Activated naive CD4-positive, alpha-beta T cell treated with anti-CD3 and anti-CD28 coated beads for 36 hours (primary cell): ENCODE data around the gene RPS6KA4. TPM values are rescaled to one million over a fixed set of nuclear protein-coding genes. Genes with fewer than 3 reads are reported as not detected.
A peak's percentile ranks its signal among the peaks of the same experiment; 100 is the strongest.
"Not testable (repeated sequence)": the region's sequence is repeated elsewhere in the genome, so short reads cannot be mapped to it uniquely, and the experiment has no call there.

Experiments
- CTCF ChIA-PET: fragments of 350-600 bp; sonication (Branson Sonifier 250); formaldehyde crosslinking; loops from one replicate; lab custom pipeline; 2021; ENCODE audit warnings: antibody characterized with exemption; lab: Charles Lee
- DNase-seq: peaks from one replicate; pipeline ENCODE4 v3.0.0-alpha.2; 2020
- H3K27ac Mint-ChIP-seq: one replicate; pipeline ENCODE4 v1.8.0; 2021; ENCODE audit warnings: mild to moderate bottlenecking, mixed read lengths
- H3K27me3 Mint-ChIP-seq: one replicate; pipeline ENCODE4 v1.8.0; 2021; ENCODE audit warnings: low read depth, mixed read lengths
- H3K36me3 Mint-ChIP-seq: one replicate; pipeline ENCODE4 v1.8.0; 2021; ENCODE audit warnings: low read depth, mixed read lengths
- H3K4me1 Mint-ChIP-seq: one replicate; pipeline ENCODE4 v1.8.0; 2021; ENCODE audit warnings: low read depth, mixed read lengths
- H3K4me3 Mint-ChIP-seq: one replicate; pipeline ENCODE4 v1.8.0; 2021; ENCODE audit warnings: mild to moderate bottlenecking, moderate library complexity, mixed read lengths
- H3K9me3 Mint-ChIP-seq: one replicate; pipeline ENCODE4 v1.8.0; 2021; ENCODE audit warnings: mixed read lengths
- intact Hi-C: fragments of 100-400 bp; cut with micrococcal nuclease; formaldehyde crosslinking; loops from one replicate; pipeline ENCODE4 v1.15.1; 2023
- total RNA-seq, 2 experiments: library from RNA; stranded (reverse); gene quantifications; one replicate each; pipeline ENCODE4 v1.2.3, GENCODE V29; 2021

Gene RPS6KA4
- total RNA-seq, 2 experiments from 2014 or later, result 19.1 to 21.3 TPM

DNA sequence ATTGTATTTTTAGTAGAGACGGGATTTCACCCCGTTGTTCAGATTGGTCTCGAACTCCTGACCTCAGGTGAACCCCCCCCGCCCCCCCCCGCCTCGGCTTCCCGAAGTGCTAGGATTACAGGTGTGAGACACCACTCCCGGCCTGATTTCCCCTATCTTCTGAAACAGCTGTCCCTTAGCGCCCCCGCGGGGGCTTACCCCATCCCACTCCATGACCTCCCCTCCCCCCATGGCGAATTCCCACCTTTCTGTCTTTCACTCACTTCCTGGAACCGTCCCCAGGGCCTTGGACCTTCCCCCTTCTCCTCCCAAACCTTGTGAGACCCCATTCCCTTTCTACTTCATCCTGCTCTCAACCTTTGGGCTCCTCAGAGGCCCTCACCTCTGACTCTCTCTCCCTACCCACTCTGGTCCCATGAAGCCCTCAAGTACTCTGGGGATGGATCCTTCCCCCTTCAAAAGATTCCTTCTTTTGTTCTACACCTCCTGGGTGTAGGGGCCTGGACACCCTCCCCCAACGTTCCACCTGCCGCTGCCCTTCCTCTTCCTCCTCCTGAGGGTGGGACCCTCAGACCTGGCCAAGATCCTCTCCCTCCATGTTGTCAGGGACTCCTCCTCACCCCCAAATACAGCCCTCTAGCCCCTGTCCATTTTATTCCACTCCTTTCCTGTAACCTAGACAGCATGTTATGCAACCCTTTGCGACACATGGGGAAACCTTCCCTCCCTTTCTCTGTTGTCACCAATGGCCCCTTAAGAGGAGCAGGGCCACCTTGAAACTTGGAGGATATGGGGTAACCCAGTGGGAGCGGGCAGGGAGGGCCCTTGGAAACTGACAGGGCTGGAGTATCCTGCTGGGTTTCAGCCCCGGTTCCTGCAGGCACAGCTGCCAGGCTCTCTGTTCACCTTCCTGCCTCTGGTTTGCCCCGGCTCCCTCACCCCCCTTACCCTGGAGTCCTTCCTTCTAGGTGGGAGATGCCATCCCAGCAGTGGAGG is 39.9 kb upstream of the RPS6KA4 start:
- Mint-ChIP-seq H3K9me3 (no peaks in the 10 kb centered on the region), H3K27ac (peak overlapping the region; percentile 99), H3K36me3 (peaks cover 21% of the 10 kb centered on the region), H3K4me1 (peaks cover 33% of the 10 kb centered on the region), H3K4me3 (peak overlapping the region; percentile 94), H3K27me3 (no peaks in the 10 kb centered on the region)
- no peak for DNase-seq
- CTCF ChIA-PET, result interaction anchor here (1.0 to 3.8 kb wide), 8 partner anchors 12 to 78 kb away, joined by 3 to 22 read pairs (median 9); partner anchors contain the start of gene FKBP2
- intact Hi-C loops, result loop anchor here (1.0 kb wide), 4 partner anchors 12 to 36 kb away; partner anchors contain the start of genes CCDC88B and GPR137

DNA sequence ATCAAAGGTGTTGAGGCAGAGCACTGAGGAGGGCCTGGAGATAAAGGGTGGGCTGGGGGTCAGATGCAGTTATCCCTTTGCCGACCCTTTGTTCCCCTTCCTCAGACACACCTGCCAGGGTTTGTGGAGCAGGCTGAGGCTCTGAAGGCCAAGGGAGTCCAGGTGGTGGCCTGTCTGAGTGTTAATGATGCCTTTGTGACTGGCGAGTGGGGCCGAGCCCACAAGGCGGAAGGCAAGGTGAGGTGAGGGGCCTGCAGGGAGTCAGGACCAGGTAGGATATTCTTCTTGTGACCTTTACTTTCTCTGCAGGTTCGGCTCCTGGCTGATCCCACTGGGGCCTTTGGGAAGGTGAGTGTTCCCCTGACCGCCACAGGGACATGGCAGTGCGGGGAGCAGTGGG is 38.4 kb upstream of the RPS6KA4 start:
- DNase-seq, result no peak
- intact Hi-C loops, result no loop called here
- CTCF ChIA-PET, result interaction anchor here (1.3 kb wide), 1 partner anchor 11 kb away, joined by 6 read pairs; no protein-coding TSS in a partner anchor
- Mint-ChIP-seq H3K9me3 (no peaks in the 10 kb centered on the region), H3K4me1 (peaks cover 28% of the 10 kb centered on the region), H3K27ac (no peak overlapping the region), H3K4me3 (no peak overlapping the region), H3K27me3 (no peaks in the 10 kb centered on the region), H3K36me3 (peaks cover 21% of the 10 kb centered on the region)

DNA sequence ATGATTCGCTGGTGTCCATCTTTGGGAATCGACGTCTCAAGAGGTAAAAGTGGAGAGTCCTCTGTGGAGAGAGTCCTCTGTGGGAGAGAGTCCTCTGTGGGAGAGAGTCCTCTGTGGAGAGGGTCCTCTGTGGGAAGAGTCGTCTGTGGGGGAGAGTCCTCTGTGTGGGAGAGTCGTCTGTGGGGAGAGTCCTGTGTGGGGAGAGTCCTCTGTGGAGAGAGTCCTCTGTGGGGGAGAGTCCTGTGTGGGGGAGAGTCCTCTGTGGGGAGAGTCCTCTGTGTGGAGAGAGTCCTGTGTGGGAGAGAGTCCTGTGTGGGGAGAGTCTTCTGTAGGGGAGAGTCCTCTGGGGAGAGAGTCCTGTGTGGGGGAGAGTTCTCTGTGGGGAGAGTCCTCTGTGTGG is 37.9 kb upstream of the RPS6KA4 start:
- CTCF ChIA-PET, result no interaction called here
- Mint-ChIP-seq H3K4me1 (peaks cover 27% of the 10 kb centered on the region), H3K27me3 (no peaks in the 10 kb centered on the region), H3K4me3 (no peak overlapping the region), H3K36me3 (peaks cover 21% of the 10 kb centered on the region), H3K27ac (no peak overlapping the region), H3K9me3 (no peaks in the 10 kb centered on the region)
- no peak for DNase-seq
- intact Hi-C loops, result no loop called here

DNA sequence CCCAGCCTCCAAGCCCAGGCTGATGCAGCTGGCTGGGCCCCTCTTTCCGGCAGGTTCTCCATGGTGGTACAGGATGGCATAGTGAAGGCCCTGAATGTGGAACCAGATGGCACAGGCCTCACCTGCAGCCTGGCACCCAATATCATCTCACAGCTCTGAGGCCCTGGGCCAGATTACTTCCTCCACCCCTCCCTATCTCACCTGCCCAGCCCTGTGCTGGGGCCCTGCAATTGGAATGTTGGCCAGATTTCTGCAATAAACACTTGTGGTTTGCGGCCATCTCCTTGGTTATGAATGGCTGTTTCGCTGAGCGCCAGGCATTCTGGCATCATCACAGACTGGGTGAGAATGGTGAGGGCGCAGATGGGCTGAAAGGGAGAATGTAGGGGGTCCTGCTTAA is 37.4 kb upstream of the RPS6KA4 start:
- Mint-ChIP-seq H3K4me3 (no peak overlapping the region), H3K36me3 (peaks cover 19% of the 10 kb centered on the region), H3K27ac (no peak overlapping the region), H3K4me1 (peaks cover 22% of the 10 kb centered on the region), H3K9me3 (no peaks in the 10 kb centered on the region), H3K27me3 (no peaks in the 10 kb centered on the region)
- no peak for DNase-seq
- intact Hi-C loops, result no loop called here
- CTCF ChIA-PET, result no interaction called here

DNA sequence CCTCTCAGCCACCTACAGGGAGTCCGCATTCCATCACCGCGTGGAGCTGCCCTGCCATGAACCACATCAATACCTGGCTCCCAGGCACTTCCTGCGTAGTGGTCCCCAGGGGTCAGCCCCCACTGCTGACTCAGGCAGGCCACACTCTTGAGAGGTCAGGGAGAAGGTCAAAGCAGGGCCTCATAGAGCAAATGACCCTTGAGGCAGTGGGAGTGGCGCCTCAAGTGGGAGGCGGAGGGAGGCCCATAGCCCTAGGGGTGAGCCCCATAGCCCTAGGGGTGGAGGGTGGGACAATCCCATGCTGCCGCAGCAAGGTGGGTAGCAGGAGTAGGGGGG is 36.1 kb upstream of the RPS6KA4 start:
- no peak overlapping the region for H3K27ac Mint-ChIP-seq

DNA sequence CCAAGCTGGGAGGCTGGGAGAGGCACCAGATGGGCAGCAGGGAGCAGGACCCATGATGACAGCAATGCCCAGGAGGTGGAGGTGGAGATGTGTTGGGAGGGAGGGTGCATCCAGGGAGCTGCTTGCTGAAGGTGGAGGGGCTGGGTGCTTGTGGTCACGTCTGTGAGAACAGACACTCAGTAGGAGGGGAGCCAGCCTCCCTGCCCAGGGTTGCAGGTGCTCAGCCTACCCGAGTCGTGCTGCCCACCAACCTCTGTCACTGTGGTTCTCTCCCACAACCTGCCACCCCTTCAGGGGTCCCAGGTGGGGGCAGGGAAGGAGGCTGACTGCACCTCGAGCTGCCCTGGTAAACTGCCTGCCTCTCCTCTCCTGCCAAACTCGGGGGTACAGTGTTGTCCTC is 35.6 kb upstream of the RPS6KA4 start:
- H3K36me3 Mint-ChIP-seq, result peaks cover 7% of the 10 kb centered on the region
- intact Hi-C loops, result no loop called here
- H3K27ac Mint-ChIP-seq, result no peak overlapping the region
- peaks cover 17% of the 10 kb centered on the region for H3K4me1 Mint-ChIP-seq
- H3K4me3 Mint-ChIP-seq, result no peak overlapping the region
- no peaks in the 10 kb centered on the region for H3K9me3 Mint-ChIP-seq
- no peaks in the 10 kb centered on the region for H3K27me3 Mint-ChIP-seq
- CTCF ChIA-PET, result interaction anchor here (0.8 kb wide), 1 partner anchor 10 kb away, joined by 3 read pairs; no protein-coding TSS in a partner anchor
- no peak for DNase-seq

More for the DNA sequence above, 36.1 kb upstream of the RPS6KA4 start:
- Mint-ChIP-seq H3K27me3 (no peaks in the 10 kb centered on the region), H3K4me3 (no peak overlapping the region), H3K9me3 (no peaks in the 10 kb centered on the region), H3K4me1 (peaks cover 19% of the 10 kb centered on the region), H3K36me3 (peaks cover 8% of the 10 kb centered on the region)
- DNase-seq, result no peak
- CTCF ChIA-PET, result interaction anchor here (0.9 to 1.1 kb wide), 2 partner anchors 9 to 21 kb away, joined by 3 read pairs; no protein-coding TSS in a partner anchor
- intact Hi-C loops, result no loop called here

DNA sequence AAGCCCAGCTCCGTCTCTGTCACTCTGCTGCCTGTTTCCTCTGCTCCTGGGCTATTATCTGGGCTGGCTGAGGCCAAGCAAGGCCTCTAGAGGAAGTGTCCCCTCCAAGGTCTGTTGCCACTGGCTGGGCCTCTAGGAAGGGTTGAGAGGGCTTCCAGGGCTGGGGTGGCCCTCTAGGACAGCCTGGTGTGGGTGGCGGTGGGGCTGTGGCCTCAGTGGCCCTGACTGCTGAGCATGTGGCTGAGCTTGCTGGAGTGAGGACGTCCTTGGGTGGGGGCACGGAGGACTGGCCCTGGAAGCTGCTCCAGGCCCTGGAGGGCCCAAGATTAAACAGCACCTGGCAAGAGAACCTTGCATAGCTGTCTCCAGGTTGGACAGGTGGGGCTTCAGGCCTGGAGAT is 35.0 kb upstream of the RPS6KA4 start:
- H3K9me3 Mint-ChIP-seq, DNase-seq, H3K27me3 Mint-ChIP-seq, H3K27ac Mint-ChIP-seq, H3K36me3 Mint-ChIP-seq, intact Hi-C loops, H3K4me3 Mint-ChIP-seq: not testable (repeated sequence)
- CTCF ChIA-PET, result interaction anchor here (0.8 kb wide), 1 partner anchor 9 kb away, joined by 3 read pairs; no protein-coding TSS in a partner anchor
- peaks cover 14% of the 10 kb centered on the region for H3K4me1 Mint-ChIP-seq

DNA sequence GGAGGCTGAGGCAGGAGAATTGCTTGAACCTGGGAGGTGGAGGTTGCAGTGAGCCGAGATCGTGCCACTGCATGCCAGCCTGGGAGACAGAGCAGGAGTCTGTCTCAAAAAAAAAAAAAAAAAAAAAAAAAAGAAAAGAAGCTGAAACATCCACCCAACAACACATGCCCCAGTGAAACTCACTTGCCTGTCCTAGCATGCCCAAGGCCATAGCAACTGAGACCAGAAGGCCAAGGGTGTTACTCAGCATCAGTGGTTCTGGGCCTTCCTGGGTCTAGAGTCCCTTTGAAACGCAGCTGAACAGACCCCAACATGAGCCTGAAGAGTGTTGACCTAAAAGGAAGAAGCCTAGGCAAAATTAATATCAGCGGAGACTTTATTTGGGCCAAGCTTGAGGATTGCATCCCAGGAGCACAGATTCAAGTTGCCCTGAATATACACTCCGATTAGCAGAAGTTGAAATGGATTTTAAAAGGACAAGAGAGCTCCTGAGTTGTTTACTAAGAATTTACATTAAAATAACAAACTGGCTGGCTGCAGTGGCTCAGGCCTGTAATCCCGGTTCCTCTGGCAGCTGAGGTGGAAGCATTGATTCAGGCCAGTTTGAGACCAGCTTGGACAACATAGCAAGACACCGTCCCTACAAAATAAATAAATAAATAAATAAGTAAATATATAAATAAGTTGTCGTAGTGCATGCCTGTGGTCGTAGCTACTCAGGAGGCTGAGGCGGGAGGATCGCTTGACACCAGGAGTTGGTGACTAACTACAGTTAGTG is 34.1 kb upstream of the RPS6KA4 start:
- Mint-ChIP-seq H3K4me3 (no peak overlapping the region), H3K4me1 (peaks cover 9% of the 10 kb centered on the region), H3K27ac (no peak overlapping the region), H3K9me3 (no peaks in the 10 kb centered on the region), H3K36me3 (peaks cover 7% of the 10 kb centered on the region), H3K27me3 (no peaks in the 10 kb centered on the region)
- CTCF ChIA-PET, result interaction anchor here (0.6 to 1.4 kb wide), 3 partner anchors 17 to 473 kb away, joined by 3 to 4 read pairs (median 3); no protein-coding TSS in a partner anchor
- intact Hi-C loops, result no loop called here
- DNase-seq, result no peak

DNA sequence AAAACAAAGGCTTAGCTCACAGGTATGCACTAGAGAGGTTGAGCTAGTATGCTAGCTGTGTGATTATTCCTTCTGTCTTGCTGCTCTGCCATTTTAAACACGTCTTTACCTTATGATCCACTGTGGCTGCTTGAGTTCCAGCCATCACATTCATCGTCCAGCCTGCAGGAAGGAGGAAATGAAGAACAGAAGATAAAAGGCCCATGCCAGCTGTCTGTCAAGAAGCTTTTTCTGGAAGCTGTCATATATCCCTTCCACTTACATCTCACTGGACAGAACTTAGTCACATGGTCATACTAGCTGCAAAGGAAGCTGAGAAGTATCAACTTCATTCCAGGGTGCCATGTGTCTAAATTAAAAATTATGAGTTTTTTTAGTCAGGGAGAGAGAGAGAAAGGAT is 31.6 kb upstream of the RPS6KA4 start:
- Mint-ChIP-seq H3K9me3 (no peaks in the 10 kb centered on the region), H3K27ac (no peak overlapping the region), H3K4me3 (no peak overlapping the region), H3K36me3 (no peaks in the 10 kb centered on the region), H3K27me3 (no peaks in the 10 kb centered on the region), H3K4me1 (peaks cover 6% of the 10 kb centered on the region)
- no peak for DNase-seq
- intact Hi-C loops, result no loop called here
- CTCF ChIA-PET, result interaction anchor here (0.5 to 1.4 kb wide), 2 partner anchors 10 to 1599 kb away, joined by 3 to 4 read pairs; partner anchors contain the start of genes PRDX5 and TRMT112

DNA sequence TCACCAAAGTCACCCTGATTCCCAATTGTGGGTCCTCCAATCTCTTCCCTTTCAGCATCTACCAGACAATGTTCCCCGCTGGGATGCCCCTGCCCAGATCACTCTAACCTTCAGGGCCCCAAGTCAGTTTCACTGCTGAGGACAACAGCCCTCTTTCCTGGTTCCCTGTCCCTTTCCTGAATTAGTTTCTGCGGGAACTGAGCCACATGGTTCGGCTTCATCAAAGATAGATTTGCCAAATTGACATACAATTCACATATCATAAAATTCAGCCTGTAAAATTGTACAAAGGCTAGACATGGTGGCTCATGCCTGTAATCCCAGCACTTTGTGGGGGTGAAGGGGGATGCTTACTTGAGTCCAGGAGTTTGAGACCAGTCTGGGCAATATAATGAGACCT is 31.0 kb upstream of the RPS6KA4 start:
- intact Hi-C loops, result no loop called here
- CTCF ChIA-PET, result interaction anchor here (0.7 to 1.4 kb wide), 2 partner anchors 10 to 18 kb away, joined by 3 to 4 read pairs; partner anchors contain the start of genes PRDX5 and TRMT112
- no peak for DNase-seq
- Mint-ChIP-seq H3K27ac (no peak overlapping the region), H3K36me3 (no peaks in the 10 kb centered on the region), H3K27me3 (no peaks in the 10 kb centered on the region), H3K4me1 (peaks cover 6% of the 10 kb centered on the region), H3K4me3 (no peak overlapping the region), H3K9me3 (no peaks in the 10 kb centered on the region)

DNA sequence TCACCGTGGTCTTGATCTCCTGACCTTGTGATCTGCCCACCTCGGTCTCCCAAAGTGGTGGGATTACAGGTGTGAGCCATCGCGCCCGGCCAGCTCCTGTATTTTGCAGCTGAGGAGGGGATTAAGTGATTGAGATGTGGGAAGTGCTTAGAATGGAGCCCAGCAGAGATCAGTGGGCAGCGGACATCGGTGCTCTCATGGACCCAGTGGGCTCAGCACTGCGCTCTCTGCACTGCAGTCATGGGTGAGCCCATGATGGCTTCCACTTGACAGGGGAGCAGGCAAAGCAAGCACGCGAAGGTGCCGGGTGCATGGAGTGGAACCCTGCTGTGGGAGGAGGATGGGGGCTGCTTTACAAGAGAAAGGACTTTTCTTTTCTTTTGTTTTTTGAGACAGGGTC is 28.1 kb upstream of the RPS6KA4 start:
- intact Hi-C loops, result loop anchor here (1.0 kb wide), 2 partner anchors 9 to 13 kb away; partner anchors contain the start of genes CCDC88B and PRDX5
- CTCF ChIA-PET, result interaction anchor here (0.6 to 2.5 kb wide), 8 partner anchors 11 to 126 kb away, joined by 3 to 22 read pairs (median 6); partner anchors contain the start of genes ESRRA, PRDX5 and TRMT112
- peaks cover 3% of the 10 kb centered on the region for H3K36me3 Mint-ChIP-seq
- H3K4me1 Mint-ChIP-seq, result peaks cover 10% of the 10 kb centered on the region
- no peaks in the 10 kb centered on the region for H3K27me3 Mint-ChIP-seq
- no peaks in the 10 kb centered on the region for H3K9me3 Mint-ChIP-seq
- H3K27ac Mint-ChIP-seq, result no peak overlapping the region
- DNase-seq, result no peak
- no peak overlapping the region for H3K4me3 Mint-ChIP-seq
